GM11168 (cell line): ENCODE measurements around the gene SHC3.
"Not testable (repeated sequence)": the region's sequence is repeated elsewhere in the genome, so short reads cannot be mapped to it uniquely, and the experiment has no call there.

ENCODE experiments used
- in situ Hi-C: fragments of 300-500 bp; cut with MboI; formaldehyde crosslinking; loops from one replicate; pipeline ENCODE4 v1.12.0; 2022; ENCODE audit warnings: low sequenced_read_pairs; ENCODE audit not compliant: unreplicated experiment

The SHC3 gene, protein sequence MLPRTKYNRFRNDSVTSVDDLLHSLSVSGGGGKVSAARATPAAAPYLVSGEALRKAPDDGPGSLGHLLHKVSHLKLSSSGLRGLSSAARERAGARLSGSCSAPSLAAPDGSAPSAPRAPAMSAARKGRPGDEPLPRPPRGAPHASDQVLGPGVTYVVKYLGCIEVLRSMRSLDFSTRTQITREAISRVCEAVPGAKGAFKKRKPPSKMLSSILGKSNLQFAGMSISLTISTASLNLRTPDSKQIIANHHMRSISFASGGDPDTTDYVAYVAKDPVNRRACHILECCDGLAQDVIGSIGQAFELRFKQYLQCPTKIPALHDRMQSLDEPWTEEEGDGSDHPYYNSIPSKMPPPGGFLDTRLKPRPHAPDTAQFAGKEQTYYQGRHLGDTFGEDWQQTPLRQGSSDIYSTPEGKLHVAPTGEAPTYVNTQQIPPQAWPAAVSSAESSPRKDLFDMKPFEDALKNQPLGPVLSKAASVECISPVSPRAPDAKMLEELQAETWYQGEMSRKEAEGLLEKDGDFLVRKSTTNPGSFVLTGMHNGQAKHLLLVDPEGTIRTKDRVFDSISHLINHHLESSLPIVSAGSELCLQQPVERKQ

DNA sequence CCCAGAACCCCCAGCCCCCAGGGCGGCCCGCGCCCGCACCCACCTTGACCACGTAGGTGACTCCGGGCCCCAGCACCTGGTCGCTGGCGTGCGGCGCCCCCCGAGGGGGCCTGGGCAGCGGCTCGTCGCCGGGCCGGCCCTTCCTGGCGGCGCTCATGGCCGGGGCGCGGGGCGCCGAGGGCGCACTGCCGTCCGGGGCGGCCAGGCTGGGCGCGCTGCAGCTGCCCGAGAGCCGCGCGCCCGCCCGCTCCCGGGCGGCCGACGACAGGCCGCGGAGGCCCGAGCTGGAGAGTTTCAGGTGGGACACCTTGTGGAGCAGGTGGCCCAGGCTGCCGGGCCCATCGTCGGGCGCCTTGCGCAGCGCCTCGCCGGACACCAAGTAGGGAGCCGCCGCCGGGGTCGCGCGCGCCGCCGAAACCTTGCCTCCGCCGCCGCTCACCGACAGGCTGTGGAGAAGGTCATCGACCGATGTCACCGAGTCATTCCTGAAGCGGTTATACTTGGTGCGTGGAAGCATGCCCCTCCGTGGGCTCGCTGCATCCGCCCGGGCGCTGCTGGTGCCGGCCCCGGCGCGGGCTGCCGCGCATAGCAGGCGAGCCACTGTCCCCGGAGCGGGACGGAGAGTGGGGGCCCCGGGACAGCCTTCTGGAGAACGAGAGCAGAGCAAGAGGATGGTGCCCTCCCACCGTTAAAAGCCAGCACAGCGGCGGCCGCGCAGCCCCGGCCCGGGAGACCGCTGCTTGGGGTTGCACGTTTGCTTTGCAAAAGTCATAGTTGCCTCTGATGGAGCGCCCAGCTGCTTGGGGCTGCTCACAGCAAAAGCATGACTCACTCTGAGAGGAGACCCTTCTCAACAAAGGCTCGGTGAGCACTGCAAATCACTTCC is at the start of gene SHC3:
Gene SHC3, minus strand, starts transcription at position 875 of the 886 bp plus-strand sequence. Its CDS starts 358 bp downstream, at position 517.
- in situ Hi-C loops = no loop called here

DNA sequence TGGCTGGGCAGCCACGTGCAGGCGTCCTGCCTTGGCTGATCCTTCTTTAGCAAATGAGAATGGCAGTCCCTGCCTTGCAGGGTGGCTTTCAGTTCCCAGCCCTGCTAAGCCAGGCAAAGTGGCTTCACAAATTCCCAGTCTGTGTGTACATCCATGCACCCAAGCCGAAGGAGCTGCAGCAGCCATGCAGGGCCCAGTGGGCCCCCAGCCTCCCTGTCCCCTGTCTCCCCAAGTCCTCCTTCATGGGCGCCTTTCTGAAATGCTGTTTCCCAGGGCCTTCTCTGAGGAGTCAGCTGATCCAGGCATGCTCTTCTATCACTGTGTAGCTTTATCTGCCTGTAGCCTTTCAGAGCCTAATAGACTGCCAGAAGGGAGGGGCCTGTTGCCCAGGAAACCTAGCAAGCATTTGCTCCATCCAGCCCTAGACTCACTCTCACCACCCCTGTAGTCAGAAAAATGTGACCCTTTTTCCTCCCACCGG is 47.4 kb upstream of the SHC3 start:
- in situ Hi-C loops = no loop called here

DNA sequence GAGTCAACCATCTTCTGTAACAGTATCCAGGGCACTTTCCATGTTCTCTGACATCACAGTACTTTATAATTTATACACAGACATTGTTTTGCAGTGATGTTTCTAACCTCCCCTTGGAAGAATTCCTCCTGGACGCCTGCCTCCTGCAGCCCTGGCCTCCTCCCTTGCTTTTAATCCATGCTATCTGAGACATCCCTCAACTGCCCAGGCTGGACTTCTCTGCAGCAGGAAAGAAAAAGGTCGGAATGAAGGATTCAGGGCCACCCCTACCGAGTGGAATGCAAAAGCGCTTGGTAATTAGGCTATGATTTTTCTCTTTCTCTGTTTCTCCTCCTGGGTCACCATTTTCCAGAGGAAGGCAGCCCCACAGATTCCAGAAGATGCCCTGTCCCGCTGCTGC is 47.0 kb upstream of the SHC3 start:
- in situ Hi-C loops = no loop called here

DNA sequence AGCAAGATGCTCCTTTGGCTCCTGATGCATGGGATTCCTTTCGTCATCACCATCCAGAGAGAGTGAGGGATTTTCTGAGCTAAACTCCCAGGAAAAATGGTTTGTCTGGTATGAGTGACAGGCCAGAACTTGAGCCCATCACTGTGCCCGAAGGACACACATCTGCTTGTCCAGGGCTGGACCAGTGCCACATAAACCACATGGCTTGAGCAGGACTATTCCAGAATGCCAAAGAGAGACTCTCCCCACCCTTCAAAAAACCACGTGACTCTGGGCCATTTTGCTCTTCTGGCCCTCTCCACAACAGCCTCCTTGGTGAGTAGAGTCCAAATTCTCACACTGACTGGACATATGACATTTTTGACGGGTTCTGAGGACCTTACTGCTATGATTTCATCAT is 46.4 kb upstream of the SHC3 start:
- in situ Hi-C loops = no loop called here

DNA sequence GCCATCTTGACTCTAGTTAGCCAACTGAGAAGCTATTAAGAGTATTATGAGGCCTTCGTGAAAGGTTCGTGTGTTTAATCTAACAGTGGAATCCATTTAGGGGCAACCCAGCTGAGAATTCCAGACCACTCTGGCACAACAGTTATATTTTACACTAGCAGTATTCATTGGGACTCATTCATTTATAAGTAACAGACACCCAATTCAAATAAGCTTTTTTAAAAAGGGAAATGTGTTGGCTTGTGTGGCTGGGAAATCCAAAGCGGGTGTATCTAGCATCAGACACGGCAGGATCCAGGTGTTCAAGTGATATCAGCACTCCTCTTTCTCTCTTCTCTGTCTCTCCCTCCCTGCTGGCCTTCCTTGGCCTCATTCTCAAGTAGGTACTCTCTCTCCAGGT is 46.0 kb upstream of the SHC3 start:
- in situ Hi-C loops = no loop called here

DNA sequence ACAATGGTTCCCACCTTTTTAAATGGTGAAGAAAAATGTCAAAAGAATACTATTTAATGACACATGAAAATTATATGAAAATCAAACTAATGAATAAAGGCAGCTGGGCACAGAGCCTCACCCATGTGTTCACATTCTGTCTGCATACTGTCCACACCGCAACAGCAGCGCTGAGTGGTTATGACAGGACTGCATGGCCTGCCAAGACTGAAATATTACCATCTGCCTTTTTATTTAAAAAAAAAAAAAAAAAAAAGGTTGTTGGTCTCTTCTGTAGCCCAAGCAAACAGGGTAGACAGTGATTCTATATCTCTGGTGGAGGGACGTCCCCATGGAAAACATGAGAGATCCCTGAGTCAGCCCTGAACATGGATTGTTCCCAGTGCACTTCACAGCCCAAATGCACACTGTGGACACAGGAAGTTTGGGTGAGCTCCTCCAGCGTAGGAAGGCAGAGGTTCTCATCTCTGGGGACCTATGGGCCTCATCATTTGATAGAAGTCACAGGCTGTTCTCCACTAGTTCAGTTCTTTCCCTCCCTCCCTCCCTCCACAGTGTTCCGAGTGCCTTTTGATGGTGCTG is 44.9 kb upstream of the SHC3 start:
- in situ Hi-C loops = no loop called here

DNA sequence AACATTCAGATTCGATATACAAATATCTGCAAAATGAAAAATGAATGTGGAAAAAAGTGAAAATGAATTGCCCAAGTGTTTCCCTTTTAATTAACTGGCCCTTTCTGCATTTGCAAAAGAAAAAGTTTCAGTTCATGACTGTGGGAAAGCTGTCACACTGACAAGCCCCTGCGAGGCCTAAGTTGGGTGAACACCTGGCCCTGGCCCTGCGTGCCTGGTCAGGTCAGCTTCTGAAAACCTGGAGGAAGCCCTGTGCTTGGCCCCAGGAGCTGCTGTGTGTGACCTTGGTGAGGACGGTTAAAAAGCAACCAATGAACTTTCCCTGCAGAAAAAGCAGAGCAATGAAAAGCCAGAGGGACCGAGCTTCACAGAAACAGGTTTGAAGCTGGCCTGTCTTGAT is 41.0 kb upstream of the SHC3 start:
- in situ Hi-C loops = no loop called here

DNA sequence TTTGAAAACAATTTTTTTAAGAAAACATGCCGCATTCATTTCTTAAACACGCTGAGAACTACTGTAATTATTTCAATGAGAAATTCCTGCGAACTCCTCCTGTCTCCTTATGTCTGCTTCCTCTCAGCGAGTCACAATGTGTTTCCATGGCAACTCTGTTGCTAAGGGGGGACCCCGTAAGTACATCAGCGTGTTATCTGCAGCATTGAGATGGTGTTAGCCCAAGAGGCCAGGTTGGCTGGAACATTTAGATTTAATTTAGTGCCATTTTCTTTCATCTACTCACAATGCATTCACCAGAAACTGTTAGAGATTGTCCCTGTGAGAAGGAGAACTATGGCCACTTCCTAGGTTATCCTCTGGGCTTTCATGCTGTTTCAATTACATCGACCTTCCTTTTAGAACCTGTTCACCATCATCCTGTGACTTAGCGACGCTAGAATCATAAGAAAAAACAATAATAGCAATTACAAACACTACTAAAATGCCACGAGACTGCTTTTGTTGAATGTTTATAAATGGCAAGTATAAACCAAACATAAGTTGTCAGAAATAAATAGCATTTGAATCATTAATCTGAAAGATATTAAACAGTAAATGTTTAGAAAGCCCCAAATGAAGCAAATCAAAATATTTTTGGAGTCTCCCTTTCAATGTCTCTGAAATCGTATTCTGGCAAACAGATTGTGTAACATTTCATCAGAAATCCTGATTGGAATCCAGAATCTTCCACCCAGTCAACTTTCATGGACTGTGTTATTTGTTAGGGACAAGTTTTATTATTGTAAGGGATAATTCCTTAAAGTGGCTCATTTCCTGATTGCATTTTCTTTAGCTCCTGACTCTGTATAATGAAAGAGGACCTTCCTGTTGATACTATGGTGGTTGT is 39.7 kb upstream of the SHC3 start:
- in situ Hi-C loops = no loop called here

DNA sequence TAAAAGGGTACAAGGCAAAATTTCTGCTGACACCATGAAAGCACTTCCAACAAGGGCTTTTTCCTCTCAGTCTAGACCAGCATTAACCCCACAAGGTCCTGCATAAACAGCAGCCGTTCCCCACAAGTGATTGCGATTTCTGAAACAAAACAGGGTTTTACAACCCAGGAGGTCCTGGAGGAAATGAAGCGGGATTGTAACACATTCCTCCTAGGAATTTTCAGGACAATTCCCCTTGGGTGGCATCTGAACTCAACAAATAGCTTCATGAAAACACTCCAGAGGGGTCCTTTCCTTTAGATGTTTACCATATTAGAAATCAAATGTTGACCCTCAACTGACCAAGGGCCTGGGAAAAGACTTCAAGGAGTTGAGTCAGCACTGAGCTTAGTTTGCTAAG is 36.7 kb upstream of the SHC3 start:
- in situ Hi-C loops = no loop called here

DNA sequence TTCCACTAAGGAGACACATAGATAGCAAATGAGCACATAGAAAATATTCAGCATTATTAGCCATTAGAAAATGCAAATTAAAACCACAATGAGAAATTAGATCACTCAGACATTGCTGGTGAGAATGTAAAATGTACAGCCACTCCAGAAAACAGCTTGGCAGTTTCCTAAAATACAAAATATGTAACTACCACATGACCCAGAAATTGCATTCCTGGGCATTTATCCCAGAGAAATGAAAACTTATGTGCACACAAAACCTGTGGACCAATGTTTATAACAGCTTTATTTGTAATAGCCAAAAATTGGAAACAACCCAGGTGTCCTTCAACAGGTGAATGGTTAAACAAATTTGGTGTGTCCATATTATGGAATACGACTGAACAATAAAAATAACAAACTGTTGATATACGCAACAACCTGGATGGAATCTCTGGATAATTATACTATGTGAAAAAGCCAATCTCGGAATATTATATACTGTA is 34.8 kb upstream of the SHC3 start:
- in situ Hi-C loops = no loop called here

DNA sequence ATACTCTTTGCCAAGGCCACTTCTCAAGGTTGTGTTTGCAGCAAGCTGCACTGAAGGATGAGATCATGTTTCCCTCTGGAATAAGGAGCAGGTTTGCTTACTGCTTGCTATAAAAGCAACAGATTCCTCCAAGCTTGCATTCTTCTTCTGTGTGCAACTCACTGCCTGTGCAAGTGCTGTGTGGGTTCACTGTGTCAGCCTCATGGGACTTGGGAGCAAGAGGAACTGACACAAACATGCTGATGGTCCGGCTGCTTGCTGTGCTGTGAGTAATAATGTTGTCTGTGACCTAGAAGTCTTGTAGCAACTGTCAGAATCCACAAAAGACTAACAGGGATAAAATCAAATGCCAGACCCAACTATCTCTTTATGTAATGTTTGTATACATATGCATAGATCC is 33.6 kb upstream of the SHC3 start:
- in situ Hi-C loops = no loop called here

DNA sequence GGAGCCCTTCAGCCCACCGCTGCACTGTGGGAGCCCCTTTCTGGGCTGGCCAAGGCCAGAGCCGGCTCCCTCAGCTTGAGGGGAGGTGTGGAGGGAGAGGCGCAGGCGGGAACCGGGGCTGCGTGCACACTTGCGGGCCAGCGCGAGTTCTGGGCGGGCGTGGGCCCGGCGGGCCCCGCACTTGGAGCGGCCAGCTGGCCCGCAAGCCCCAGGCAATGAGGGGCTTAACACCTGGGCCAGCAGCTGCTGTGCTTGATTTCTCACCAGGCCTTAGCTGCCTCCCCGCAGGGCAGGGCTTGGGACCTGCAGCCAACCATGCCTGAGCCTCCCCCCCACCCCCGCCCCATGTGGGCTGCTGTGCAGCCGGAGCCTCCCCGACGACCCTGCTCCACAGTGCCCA is 30.7 kb upstream of the SHC3 start:
- in situ Hi-C loops = not testable (repeated sequence)

DNA sequence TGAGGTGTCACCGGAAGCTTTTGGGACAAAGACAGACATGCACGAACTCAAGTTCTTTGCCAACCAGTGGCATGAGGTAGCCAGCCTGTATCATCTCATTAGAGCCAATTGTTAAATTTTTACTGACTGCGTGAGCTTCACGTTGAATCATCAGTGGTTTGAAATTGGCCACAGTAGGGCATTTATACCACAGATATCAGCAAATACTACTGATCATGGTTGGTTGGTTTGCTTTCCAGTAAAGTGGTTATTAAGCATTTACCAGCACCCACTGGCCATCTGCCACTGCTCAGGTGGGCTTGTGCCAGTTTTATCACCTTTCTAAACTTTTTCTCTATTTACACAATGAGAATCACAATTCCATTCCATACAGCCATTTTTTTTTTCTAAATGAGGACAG is 28.4 kb upstream of the SHC3 start:
- in situ Hi-C loops = no loop called here

DNA sequence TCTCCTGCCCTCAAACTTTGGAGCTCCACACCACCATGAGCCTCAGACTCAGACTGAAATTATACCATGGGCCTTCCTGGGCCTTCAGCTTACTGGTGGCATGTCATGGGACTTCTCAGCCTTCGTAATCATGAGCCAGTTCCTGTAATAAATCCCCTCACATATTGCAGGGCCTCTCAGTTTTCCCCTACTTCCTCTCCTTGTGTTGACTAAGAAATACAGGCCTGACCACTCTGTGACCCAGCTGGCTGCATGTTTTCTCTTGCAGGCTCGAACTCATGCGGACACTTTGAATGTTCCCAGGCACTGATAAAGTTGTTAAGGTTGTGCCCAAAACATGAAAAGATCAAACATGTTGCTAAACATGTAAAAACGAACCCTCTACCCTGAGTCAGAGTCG is 26.2 kb upstream of the SHC3 start:
- in situ Hi-C loops = no loop called here

DNA sequence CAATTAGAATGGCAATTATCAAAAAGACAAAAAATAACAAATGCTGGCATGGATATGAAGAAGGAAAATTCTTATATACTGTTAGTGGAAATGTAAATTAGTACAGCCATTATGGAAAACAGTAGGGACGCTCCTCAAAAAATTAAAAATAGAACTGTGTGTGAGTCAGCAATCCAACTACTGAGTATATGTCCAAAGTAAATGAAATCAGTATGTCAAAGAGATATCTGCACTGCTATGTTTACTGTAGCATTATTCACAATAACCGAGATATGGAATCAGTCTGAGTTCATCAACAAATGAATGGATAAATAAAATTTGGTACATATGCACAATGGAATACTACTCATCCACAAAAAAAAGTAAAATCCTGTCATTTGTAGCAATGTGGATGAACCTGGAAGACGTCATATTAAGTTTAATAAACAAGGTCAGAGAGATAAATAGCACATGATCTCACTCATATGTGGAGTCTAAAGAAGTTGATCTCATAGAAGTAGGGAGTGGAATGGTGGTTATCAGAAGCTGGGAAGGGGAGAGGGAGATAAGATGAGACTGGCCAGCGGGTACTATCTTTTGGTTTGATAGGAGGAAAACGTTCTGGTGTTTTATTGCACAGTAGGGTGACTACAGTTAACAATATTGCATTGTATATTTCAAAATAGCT is 16.6 kb upstream of the SHC3 start:
- in situ Hi-C loops = no loop called here

DNA sequence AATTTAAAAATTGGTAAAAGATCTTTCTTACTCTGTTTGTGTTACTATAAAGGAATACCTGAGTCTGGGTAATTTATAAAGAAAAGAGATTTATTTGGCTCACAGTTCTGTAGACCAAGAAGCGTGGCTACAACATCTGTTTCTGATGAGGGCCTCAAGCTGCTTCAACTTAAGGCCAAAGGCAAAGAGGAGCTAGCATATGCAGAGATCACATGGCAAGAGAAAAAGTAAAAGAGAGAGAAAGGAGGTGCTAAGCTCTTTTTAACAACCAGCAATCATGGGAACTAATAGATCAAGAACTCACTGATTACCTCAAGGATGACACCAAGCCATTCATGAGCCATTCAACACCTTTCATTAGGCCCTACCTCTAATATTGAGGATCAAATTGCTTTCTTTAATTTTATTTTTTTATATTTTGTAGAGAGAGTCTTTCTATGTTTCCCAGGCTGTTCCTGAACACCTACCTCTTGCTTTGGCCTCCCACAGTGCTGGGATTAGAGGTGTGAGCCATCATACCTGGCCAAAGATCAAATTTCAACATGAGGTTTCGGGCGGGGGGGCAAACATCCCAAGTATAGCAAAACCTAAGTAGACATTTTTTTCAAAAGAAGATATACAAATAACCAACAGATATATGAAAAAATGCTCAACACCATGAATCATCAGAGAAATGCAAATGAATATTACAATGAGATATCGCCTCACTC is 16.0 kb upstream of the SHC3 start:
- in situ Hi-C loops = no loop called here

DNA sequence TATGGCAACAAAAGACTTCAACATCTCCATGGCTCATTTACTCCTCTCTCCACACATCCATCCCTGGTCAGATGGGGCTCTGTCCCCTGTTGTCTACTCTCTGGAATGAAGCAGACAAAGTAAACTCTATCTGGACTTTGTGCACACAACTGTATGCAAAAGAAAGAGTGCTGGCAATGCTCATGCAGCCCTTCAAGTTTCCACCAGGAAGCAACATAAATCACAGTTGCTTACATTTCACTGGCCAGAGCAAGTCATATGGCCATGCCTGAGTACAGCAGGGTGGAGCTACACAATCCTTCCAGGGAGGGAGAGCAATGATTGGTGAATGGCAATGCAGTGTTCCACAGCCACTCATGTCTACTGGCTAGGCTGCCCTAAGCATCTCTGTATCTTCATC is 12.4 kb upstream of the SHC3 start:
- in situ Hi-C loops = no loop called here

DNA sequence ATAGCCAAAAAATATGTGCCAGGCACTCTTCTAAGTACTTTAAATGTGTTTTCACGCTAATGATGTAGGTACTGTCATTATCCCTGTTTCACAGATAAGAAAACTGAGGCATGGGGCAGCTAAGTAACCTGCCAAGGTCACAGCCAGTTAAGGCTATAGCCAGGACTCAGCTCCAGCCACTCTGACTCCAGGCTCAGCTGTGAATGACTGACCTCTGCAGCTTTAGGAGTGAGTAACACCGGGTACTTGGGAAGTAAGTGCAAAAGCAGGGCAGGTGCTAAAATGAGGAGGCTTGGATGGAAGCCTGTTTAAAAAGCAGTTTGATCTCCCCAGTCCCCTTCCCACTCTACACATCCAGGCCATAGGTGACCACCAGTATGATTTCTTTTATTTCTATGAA is 10.6 kb upstream of the SHC3 start:
- in situ Hi-C loops = no loop called here
